ENCODE data around the gene RARS2. TPM values are rescaled to one million over a fixed set of nuclear protein-coding genes. Genes with fewer than 3 reads are reported as not detected.

RARS2 gene
- total RNA-seq, 1 donor from 2014 or later: 48.3 TPM

DNA sequence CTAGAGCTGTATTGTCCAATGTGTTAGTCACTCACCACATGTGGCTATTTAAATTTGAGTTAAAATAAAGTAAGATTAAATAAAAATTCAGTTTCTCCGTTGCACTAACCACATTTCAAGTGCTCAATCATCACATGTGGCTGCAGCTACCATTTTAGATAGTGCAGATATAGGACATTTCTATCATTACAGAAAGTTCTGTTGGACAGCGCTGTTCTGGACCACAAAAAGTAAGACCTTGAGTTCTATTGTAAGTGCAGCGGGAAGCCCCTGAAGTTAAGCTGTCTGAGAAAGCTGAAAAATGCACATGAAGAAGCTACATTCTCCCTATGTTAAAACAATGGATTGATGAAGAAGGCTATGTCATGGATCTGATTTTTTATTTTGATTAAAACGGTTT, 1.2 kb upstream of the RARS2 start:
- H3K4me3 ChIP-seq (ENCODE audit: insufficient read depth, low read depth, low read length): peak overlapping the region; percentile 87
- H2AFZ ChIP-seq (ENCODE audit: low read depth, low read length): no peak overlapping the region
- TF ChIP-seq, protein P1, sequence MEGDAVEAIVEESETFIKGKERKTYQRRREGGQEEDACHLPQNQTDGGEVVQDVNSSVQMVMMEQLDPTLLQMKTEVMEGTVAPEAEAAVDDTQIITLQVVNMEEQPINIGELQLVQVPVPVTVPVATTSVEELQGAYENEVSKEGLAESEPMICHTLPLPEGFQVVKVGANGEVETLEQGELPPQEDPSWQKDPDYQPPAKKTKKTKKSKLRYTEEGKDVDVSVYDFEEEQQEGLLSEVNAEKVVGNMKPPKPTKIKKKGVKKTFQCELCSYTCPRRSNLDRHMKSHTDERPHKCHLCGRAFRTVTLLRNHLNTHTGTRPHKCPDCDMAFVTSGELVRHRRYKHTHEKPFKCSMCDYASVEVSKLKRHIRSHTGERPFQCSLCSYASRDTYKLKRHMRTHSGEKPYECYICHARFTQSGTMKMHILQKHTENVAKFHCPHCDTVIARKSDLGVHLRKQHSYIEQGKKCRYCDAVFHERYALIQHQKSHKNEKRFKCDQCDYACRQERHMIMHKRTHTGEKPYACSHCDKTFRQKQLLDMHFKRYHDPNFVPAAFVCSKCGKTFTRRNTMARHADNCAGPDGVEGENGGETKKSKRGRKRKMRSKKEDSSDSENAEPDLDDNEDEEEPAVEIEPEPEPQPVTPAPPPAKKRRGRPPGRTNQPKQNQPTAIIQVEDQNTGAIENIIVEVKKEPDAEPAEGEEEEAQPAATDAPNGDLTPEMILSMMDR (IDR thresholded peaks at IDR 0.05; ENCODE audit: insufficient read depth, low read depth, low read length): no peak
- no peak for TF ChIP-seq EZH2 (IDR thresholded peaks at IDR 0.05; ENCODE audit: insufficient read depth, low read length)
- peak; percentile 9 for DNase-seq (ENCODE audit: low read depth)
- FAIRE-seq: no peak
- H3K9ac ChIP-seq (ENCODE audit: low read length): peak overlapping the region; percentile 99
- H4K20me1 ChIP-seq (ENCODE audit: insufficient read depth, low read length): peaks cover 25% of the 10 kb centered on the region
- peaks cover 67% of the 10 kb centered on the region for H3K79me2 ChIP-seq (ENCODE audit: insufficient read depth, low read length)
- H3K4me2 ChIP-seq (ENCODE audit: low read length): peak overlapping the region; percentile 89
- no peaks in the 10 kb centered on the region for H3K27me3 ChIP-seq (ENCODE audit: insufficient read depth, low read length)
- H3K36me3 ChIP-seq (ENCODE audit: insufficient read depth, low read length): peaks cover 8% of the 10 kb centered on the region
- Mint-ChIP-seq H3K36me3 (ENCODE audit: low read depth, unreplicated experiment) (peaks cover 2% of the 10 kb centered on the region), H3K27me3 (ENCODE audit: low read depth, unreplicated experiment) (no peaks in the 10 kb centered on the region), H3K27ac (ENCODE audit: unreplicated experiment) (no peak overlapping the region), H3K4me1 (ENCODE audit: low read depth, unreplicated experiment) (peaks cover 12% of the 10 kb centered on the region), H3K9me3 (ENCODE audit: unreplicated experiment) (no peaks in the 10 kb centered on the region), H3K4me3 (ENCODE audit: unreplicated experiment) (peak overlapping the region; percentile 91)
- H3K27ac ChIP-seq (ENCODE audit: low read depth, low read length): no peak overlapping the region
- H3K9me3 ChIP-seq (ENCODE audit: insufficient read depth, low read depth, low read length): no peaks in the 10 kb centered on the region
- H3K4me1 ChIP-seq (ENCODE audit: insufficient read depth, low read length): peaks cover 7% of the 10 kb centered on the region

DNA sequence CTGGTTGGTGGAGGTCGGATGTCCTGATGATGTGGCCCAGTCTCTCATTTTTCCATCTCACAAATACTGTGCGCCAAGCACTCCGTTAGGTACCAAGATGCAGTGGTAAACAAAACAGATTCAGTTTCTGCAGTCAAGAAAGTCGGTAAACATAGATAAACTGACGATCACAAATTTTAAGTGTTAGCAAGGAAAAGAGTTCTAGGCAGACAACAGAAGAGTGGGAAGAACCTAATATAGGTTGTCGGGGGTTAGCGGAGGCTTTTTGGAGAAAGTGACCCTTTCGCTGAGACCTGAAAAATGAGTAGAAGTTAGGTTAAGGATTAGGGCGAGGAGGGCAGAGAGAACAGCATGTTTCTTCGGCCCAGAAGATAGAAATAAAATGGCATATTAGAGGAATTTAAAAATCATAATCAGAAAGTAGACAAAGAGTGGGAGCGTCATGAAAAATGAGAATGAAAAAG, 662 bp upstream of the RARS2 start:
- Histone ChIP-seq H3K79me2 (ENCODE audit: insufficient read depth, low read length) (peaks cover 72% of the 10 kb centered on the region), H3K27me3 (ENCODE audit: insufficient read depth, low read length) (no peaks in the 10 kb centered on the region), H3K4me3 (ENCODE audit: insufficient read depth, low read depth, low read length) (peak overlapping the region; percentile 87), H3K36me3 (ENCODE audit: insufficient read depth, low read length) (peaks cover 8% of the 10 kb centered on the region), H3K9ac (ENCODE audit: low read length) (peak overlapping the region; percentile 99), H3K4me1 (ENCODE audit: insufficient read depth, low read length) (peaks cover 7% of the 10 kb centered on the region), H3K9me3 (ENCODE audit: insufficient read depth, low read depth, low read length) (no peaks in the 10 kb centered on the region), H4K20me1 (ENCODE audit: insufficient read depth, low read length) (peaks cover 29% of the 10 kb centered on the region), H2AFZ (ENCODE audit: low read depth, low read length) (peak overlapping the region; percentile 99), H3K27ac (ENCODE audit: low read depth, low read length) (peak overlapping the region; percentile 83), H3K4me2 (ENCODE audit: low read length) (peak overlapping the region; percentile 89)
- no peak for TF ChIP-seq EZH2 (IDR thresholded peaks at IDR 0.05; ENCODE audit: insufficient read depth, low read length)
- TF ChIP-seq, protein P1 (IDR thresholded peaks at IDR 0.05; ENCODE audit: insufficient read depth, low read depth, low read length): no peak
- Mint-ChIP-seq H3K4me1 (ENCODE audit: low read depth, unreplicated experiment) (peaks cover 15% of the 10 kb centered on the region), H3K9me3 (ENCODE audit: unreplicated experiment) (no peaks in the 10 kb centered on the region), H3K36me3 (ENCODE audit: low read depth, unreplicated experiment) (peaks cover 2% of the 10 kb centered on the region), H3K27ac (ENCODE audit: unreplicated experiment) (peak overlapping the region; percentile 54), H3K27me3 (ENCODE audit: low read depth, unreplicated experiment) (no peaks in the 10 kb centered on the region), H3K4me3 (ENCODE audit: unreplicated experiment) (peak overlapping the region; percentile 91)
- FAIRE-seq (no peak), DNase-seq (ENCODE audit: low read depth) (no peak)

DNA sequence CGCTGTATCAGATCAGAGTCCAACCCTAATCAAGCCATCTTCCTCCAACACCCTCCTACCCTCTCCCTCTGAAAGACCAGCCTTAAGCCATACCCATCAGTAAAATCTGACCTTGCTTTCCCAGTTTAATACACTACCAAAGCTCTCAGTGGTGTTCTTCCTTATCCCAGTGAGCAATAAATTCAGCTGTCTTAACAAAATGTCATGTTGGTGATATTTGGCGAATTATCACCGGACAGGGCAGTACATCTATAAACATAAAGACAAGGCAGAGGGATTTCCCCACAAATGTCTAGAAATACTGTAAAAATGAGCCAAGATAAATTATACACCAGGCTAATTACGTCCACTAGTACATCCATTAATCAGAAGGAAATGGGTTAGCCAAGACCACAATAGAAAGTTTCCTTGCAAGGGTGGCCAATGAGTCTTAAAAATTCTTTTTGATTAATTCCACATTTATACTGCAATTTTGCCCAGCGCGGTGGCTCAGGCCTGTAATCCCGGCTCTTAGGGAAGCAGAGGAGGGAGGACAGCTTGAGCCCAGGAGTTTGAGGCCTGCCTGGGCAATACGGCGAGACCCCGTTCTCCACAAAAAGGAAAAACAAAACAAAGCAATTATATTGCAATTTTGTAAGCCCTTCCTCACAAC, 905 bp downstream of the RARS2 start:
- Histone ChIP-seq H4K20me1 (ENCODE audit: insufficient read depth, low read length) (peaks cover 43% of the 10 kb centered on the region), H3K27ac (ENCODE audit: low read depth, low read length) (peak overlapping the region; percentile 91), H3K4me1 (ENCODE audit: insufficient read depth, low read length) (peaks cover 7% of the 10 kb centered on the region), H3K79me2 (ENCODE audit: insufficient read depth, low read length) (peaks cover 87% of the 10 kb centered on the region), H3K9me3 (ENCODE audit: insufficient read depth, low read depth, low read length) (no peaks in the 10 kb centered on the region), H3K4me2 (ENCODE audit: low read length) (peak overlapping the region; percentile 89), H3K27me3 (ENCODE audit: insufficient read depth, low read length) (no peaks in the 10 kb centered on the region), H3K4me3 (ENCODE audit: insufficient read depth, low read depth, low read length) (peak overlapping the region; percentile 87), H3K36me3 (ENCODE audit: insufficient read depth, low read length) (peaks cover 5% of the 10 kb centered on the region), H3K9ac (ENCODE audit: low read length) (peak overlapping the region; percentile 99), H2AFZ (ENCODE audit: low read depth, low read length) (peak overlapping the region; percentile 99)
- H3K36me3 Mint-ChIP-seq (ENCODE audit: low read depth, unreplicated experiment): peaks cover 6% of the 10 kb centered on the region
- peak overlapping the region; percentile 97 for H3K27ac Mint-ChIP-seq (ENCODE audit: unreplicated experiment)
- H3K27me3 Mint-ChIP-seq (ENCODE audit: low read depth, unreplicated experiment): no peaks in the 10 kb centered on the region
- H3K4me1 Mint-ChIP-seq (ENCODE audit: low read depth, unreplicated experiment): peaks cover 15% of the 10 kb centered on the region
- no peak for TF ChIP-seq EZH2 (IDR thresholded peaks at IDR 0.05; ENCODE audit: insufficient read depth, low read length)
- FAIRE-seq (no peak), DNase-seq (ENCODE audit: low read depth) (peak; percentile 57)
- peak overlapping the region; percentile 91 for H3K4me3 Mint-ChIP-seq (ENCODE audit: unreplicated experiment)
- H3K9me3 Mint-ChIP-seq (ENCODE audit: unreplicated experiment): no peaks in the 10 kb centered on the region
